Right renal pelvis (tissue), 4 donors: ENCODE data around the gene HOXC12. TPM values are rescaled to one million over a fixed set of nuclear protein-coding genes. Genes with fewer than 3 reads are reported as not detected.

Source experiments
- DNase-seq, 4 donors: peaks; one replicate each; pipeline ENCODE4 v3.0.0-alpha.2; 2013; ENCODE audit warnings: low read depth in 4 of 4, low spot score in 3 of 4, missing footprints in 1 of 4
- polyA plus RNA-seq, 4 donors: library from polyadenylated mRNA; unstranded; fragments of 120-200 nt; gene quantifications; one replicate each; pipeline ENCODE4 v1.2.1, GENCODE V29; 2013; ENCODE audit not compliant: insufficient read length in 4 of 4

HOXC12 gene
- polyA plus RNA-seq, 4 donors, result 0.03 TPM; not detected in 3

DNA sequence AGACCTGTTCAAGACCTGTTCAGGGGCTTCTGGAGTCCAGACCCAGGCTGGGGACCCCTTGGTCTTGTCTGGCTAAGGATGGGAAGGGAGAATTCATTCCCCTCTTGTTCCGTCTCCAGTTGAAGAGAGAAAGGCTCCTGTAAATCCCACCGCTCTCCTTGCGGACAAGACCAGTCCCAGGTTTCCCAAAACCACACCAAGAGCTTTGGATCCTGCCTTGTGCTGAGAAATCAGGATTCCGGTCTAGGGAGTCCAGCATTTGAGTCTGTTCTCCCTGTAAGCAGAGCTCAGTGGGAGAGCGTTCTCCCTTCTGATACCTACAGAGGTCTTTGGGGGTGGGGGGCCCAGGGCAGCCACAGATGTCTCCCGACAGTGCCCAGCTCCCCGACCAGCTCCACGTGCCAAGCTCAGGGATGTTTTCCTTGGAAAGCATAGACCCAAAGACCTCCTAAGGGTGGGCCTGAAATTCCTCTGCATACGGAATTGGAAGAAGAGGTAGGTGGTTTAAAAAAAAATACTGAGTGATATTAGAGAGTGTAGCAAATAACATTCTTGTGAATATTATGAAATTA is 14.2 kb upstream of the HOXC12 start:
- no peak for DNase-seq

DNA sequence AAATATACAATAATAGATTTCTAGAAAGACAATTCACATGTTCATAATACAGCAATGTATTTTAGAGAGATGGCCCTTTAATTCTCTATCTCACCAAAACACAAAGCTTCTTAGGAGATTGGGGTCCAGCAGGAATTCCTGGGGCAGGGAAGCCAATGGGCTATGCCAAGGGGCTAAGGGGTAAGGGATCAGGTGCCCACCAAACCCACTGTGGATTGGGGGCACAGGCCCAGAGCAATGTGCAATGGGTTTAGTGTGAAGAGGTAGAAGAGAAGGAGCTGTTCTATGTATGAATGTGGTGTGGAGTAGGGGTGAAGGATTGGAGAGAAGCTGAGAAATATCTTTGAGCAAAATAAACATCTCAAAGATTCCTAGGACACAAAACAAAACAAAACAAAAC is 13.5 kb upstream of the HOXC12 start:
- DNase-seq, result no peak

DNA sequence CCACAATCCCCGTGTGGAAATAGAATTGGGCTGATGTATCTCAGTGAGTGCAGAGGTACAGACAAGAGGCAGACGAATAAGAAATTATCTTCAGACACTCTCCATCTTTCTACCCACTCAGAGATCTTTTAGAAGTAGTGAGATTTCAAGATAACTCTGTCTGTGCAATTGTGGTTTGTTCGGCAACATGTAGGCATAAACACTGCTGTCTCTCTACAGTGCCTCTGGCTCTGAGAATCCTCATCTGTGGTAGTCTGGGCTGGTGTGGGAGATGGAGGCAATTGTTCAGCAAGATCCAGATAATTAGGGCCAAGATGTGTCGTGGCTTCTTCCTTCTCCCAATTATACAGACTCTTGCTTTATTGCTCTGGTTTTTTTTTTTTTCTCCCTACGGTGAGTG is 13.0 kb upstream of the HOXC12 start:
- no peak for DNase-seq

DNA sequence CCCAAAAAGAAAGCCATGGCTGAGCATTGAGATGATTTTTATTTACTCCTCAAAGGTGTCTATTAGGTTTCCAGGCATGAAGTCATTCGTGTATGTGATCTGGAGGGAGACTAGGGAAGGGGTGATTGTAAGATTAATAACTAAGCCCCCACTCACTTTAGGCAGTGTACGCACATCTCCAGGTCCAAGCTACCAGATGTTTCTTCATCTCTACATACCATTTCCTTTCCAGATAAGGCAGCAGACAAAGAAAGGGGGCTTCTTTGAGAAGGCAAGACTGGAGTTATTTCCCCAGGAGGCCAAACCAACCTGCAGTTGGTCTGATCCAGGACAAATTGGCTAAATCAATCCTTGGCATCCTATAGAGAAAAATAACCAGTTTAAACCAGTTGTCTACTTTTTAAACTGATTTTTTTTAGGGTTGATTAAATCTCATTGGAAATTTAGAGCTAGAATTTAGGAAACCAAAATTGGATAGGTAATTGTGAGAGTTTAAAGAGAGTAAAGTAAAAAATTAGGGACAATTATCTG is 12.2 kb upstream of the HOXC12 start:
- DNase-seq, result no peak

DNA sequence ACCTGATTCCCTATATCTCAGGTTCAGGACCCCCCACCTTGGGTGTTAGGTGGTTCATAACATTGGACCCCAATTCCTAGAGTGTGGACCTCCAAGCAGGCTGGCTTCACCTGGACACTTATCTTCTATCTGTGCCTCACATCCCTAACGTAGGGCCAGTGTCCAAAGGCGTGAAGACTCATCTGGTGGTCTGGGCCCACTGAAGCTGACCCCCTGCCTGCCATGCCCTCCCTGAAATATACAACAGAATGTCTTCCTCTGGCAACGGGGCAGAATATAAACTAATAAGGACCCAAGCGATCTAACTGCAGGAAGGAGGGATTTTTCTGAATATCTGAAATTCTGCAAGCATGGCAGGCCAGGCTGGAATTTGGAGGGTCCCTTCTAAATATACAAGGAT is 10.5 kb upstream of the HOXC12 start:
- no peak for DNase-seq

DNA sequence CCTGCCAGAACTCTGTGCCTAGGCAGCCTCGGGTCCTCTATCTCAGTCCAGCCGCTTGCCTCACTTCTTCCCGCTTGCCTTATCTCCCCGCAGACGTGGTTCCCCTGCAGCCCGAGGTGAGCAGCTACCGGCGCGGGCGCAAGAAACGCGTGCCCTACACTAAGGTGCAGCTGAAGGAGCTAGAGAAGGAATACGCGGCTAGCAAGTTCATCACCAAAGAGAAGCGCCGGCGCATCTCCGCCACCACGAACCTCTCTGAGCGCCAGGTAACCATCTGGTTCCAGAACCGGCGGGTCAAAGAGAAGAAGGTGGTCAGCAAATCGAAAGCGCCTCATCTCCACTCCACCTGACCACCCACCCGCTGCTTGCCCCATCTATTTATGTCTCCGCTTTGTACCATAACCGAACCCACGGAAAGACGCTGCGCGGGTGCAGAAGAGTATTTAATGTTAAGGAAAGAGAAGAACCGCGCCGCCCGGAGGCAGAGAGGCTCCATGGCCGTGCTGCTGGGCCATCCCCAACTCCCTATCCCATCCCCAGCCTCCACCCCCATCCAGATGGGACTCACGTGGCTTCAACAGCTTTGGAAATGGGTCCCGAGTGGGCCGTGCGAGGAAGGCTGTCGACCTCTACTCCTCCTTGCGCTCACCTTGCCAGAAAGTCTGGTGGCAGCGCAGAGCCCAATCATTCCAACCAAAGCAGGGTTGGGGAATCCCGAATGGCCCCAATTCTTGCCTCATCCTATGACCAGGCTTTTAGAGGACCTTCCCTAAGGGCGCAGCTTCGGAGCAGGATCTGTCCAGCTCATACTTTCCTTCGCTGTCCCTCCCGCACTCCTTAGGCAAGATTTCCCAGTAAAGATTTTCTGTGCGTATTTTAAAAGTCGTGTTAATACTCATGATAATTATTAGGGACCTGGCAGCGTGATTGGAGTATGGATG is 9.5 kb upstream of the HOXC12 start:
- no peak for DNase-seq

DNA sequence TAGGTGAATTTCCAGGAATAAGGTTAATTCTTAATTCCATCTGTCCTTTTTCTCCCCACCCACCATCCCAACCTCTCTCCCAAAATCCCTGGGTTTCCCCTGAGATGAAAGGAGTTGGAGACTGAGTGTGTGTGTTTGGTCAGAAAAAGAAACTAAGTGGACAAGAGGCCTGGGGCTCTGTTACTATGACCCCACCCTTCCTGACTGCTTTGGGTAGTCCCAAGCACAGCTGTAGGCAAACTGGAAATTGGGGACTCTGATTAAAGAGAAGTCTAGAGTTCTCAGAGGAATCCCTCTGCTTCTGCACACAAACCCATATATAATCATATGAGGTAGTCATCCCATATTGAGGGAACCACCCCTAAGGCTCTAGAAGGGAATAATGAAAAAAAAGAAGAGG is 7.0 kb upstream of the HOXC12 start:
- no peak for DNase-seq

DNA sequence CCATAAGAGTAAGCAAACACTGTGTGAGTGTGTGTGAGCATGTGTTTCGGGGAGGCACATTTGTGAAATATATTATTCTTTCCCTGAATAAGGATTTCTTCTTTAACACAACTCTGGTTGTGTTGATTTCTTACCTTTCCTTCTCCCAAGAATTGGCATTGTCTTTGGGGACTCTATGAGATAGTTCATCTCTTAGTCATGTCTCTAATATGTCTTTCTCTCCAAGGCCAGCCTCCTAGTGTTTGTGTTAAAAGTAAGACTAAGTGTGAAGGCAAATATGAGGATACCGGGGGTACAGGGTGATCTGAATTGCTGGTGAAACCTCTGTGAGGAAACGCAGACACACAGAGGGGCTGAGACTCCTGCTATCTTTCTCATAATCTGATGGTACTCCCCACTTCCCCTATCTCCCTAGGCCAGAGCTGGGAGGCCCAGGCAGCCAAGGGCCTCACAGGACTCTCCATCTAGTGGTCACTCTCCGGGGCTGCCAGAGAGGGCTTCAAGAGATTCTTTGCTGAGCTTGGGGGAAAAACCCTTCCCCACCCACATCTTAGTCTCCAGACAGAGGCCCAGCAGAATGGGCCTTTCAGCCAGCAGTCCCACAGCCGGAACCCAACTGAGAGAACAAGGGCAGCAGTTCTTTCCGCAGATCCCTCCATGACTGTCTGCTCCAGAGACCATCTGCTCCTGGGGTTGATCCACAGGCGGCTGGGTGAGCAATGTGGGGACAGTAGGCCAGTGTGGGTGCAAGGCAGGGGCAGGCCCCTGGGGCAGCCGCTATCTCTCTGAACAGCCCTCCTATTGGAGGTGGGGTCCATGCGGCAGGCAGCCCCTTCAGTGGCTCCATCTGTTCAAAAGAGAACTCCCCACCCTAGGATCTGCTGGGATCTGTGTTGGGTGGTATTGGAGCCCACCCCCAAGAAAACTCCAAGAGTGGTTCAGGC is 5.8 kb upstream of the HOXC12 start:
- no peak for DNase-seq

DNA sequence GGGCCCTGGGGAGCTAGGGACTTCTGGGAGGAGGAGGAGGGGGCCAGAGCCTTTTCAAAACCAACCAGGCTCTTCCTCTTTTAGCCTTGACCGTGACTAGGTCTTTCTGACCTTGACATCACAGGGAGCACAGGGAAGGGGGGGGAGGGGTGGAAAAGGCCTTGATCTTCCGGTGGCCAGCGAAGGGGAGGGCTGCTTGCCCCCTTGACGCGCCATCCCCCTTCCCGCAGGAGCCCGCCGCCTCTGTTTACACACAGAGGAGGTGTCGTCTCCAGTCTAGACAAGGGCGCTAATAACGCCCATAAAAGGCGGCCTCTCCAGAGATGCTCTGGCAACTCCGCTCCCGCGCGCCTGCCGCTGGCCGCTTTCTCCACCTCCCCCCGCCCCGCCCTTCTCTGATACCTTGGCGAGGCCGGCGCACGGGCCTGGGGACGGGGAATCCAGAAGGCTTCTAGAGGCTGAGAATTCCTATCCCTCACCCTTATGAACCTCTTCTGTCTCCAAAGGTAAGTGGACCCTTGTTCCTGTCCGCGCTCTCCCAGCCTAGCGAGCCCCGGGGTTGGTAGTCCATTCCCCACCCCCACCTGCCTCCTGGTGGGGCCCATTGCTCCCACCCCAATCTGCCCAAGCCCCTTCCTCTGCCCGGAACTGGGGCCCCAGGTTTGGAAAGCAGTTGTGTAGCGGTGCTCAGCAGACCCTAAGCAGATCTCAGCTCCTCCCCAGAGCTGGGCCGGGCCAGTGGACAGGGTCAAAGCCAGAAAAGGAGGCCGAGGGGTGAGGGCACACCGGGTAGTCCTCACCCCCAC is 4.9 kb upstream of the HOXC12 start:
- no peak for DNase-seq

DNA sequence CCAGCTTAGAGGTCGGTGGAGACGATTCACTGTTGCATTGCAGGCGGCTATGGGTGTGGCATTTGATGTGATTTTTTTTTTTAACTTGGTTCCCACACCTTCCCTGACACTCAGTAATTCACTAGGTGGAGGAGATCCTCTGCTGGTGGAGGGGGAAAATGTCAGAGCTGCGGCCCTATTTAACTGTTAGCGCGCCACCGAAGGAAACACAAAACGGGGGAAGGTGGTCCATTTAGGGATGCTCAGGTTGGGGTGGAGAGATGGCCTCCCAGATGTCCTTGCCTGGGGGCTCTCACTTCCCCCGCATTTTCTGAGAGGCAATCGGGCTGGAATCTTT is 4.3 kb upstream of the HOXC12 start:
- no peak for DNase-seq

DNA sequence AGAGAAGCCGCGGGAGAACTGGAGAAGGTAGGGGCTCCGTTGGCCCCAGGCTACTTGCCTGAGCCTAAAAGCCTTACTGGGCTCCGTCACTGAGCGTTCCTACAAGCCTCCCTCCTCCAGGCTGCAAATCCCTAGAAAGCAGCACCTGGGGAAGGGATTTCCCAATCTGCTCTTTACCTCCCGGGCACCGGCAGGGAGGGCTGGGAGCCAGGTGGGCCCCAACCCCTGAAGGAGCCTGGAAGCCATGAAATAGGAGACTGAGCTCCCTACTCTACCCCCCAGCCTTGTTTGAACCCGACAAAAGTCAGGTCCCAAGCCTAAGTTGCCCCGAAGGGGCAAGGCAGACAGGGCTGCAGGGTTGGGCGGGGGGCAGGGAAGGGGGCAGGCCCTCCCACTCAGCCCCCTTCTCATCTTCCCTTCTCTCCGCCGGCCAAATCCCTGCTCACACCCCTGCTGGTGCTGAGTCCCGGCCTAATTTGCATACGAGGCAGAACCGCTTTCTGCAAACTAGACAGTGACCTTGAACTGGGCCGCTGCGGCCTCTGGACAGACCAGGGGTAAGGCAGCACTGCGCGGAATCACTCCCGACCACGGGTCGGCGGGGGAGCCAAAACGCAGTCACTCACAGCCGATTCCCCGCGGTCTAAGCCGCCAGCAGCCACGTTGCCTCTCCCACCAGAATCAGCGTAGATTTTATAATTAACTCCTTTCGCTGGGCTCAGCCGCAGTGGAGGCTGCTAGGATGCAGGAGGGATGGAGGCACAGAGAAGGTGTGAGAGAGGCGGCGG is 3.7 kb upstream of the HOXC12 start:
- no peak for DNase-seq

DNA sequence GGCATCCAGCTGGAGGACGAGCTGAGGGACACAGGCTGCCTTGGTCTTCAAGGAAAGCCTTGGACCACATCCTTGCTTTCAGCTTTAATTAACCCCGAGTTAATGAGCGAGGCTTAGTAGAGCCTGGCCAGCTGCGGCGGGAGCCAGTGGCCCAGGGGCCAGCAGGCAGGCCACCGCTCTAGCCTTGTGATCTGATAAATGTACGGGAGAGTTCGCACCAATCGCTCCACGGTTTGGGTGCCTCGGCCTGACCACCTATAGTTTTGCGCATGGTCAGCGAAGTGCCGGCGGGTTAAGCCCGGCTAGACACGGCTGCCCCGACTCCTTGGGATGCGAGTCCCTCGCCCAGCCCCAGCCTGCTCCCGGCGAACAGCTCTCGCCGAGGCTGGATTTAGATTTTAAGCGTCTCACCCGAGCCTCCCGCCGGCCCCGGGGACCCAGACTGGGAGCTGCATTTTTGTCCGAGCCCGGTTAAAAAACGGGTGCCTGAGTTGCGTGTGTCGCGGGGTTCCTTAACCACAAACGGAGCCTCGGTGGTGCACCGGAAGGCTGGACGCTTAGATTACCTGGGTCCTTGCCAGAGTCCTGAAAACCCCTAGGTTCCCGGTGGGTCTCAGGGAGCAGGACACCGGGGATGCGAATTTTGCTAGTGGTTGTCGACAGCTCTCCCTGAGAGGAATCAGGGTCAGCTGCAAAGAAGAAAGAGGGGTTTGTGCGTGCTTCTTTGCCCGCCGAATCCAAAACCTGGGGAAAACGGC is 2.9 kb upstream of the HOXC12 start:
- no peak for DNase-seq

DNA sequence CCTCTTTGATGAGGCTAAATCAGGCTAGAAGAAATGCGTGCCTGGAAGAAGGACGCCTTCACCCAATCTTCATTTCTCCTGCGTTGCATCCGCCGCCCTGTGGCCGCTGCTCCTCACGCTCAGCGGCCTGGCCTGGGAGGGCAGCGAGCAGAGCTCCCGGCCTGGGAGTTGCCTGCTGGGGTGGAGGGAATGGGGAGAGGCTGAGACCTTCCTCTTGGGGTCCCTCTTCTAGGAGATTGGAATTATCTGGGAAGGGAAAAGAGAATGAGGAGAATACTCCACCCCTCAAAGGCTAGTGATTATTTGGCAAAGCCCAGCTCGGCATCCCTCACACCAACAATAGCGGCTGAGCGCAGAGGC is 2.4 kb upstream of the HOXC12 start:
- DNase-seq, result no peak

DNA sequence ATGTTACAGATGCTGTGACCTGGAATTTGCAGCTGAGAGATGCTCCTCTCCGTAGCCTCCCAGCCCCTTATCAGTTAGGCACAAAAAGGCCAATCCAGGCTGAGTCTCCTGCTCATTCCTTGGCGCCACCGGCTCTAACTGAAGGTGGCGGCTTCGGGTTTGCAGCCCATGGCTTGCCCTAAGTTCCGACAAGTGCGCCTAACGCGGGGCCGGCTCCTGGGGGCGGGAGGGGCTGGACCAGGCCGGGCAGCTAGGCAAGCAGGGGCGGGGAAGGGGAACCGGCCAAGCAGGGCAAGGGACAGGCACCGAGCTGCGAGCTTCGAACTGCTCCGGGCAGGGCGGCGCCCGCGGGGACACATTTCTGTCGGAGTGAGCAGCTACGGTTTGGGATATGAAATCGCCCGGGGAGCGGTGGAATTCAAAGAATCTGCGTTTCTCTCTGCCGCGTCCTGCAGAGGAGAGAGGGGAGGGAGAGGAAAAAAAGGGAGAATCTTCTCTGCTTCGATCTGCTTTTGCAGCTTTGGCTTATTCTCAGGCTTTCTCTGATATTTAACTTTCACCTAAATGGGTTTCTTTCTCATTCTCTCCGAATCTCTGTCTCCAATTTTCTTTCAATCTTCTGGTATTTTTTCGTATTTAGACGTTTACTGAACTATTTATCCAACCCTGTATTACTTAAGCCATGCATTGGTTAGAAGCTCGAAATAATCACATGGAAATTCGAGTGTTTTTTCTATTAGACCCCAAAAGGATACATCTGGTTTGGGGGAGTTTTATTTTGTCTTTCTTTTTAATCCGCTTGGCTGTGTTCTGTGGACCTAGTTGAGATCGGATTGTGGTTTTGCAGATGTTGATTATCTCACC is 1.6 kb upstream of the HOXC12 start:
- DNase-seq, result no peak

DNA sequence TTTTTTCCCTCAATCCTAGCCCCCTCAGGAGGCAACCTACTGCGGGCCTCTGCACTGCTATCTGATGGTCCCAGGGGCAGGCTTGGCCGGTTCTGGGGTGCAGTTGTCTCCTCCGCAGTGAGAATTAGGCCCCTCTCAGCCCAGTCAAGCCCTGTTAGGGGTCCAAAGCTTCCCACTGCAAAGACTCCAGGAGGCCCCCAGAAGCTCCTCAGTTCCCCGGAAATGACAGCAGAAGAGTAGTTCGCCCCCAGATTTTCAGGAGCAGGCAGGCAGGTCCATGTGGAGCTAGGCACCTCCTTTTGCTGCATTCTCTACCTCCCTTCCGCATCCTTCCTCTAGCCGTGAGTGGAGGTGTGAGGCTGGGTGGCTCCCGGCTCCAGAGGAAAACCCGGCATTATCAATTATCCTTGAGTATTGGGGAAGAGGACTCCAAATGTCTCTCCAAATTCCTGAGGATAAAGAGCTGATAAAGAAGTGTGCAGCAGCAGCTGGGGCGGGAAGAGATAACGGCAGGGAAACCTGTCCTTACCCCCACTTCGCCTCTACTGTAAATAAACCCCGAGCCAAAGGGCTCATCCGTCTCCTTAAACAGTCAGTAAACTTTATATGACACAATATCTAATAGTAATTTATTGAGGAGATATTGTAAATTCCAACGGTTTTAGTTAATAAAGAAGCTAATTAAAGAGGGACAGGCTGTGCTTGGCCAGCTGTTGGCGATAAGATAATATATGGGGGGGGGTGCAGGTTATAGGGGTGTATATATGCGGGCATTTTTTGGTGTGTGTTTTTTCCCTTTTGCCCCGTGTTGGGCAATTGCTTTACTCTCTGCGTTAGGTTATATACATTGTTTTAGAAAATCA is 641 bp upstream of the HOXC12 start:
- no peak for DNase-seq

DNA sequence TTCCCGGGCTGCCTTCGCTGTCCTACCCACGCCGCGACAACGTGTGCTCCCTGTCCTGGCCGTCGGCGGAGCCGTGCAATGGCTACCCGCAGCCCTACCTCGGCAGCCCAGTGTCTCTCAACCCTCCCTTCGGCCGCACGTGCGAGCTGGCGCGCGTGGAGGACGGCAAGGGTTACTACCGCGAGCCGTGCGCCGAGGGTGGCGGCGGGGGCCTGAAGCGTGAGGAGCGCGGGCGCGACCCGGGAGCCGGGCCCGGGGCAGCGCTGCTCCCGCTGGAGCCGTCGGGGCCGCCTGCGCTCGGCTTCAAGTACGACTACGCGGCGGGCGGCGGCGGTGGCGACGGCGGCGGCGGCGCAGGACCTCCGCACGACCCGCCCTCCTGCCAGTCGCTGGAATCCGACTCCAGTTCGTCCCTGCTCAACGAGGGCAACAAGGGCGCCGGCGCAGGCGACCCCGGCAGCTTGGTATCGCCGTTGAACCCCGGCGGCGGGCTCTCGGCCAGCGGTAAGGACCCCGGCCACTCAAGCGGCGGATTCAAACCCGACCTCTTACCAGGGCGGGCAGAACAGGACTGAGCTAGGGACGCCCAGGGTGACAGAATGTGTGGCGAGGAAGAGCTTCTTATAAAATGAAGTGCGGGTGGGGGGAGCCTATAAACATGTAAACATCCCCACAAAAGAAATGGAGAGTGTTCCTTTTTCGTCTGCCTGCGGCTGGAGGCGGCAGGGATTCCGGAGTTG is 503 bp downstream of the HOXC12 start:
- no peak for DNase-seq
